HG03039 (cell line): ENCODE measurements around the gene TUFM.
"Not testable (repeated sequence)": the region's sequence is repeated elsewhere in the genome, so short reads cannot be mapped to it uniquely, and the experiment has no call there.

Source experiments
- ATAC-seq: cut with Tn5 transposase; IDR thresholded peaks from one replicate; pipeline ENCODE4 v1.9.1; 2021; ENCODE audit warnings: mild to moderate bottlenecking, moderate library complexity; ENCODE audit not compliant: unreplicated experiment

Gene TUFM

GRCh38 chr16:28839004-28839639 is 7.0 kb downstream of the TUFM start:
- ATAC-seq: no peak

- ATAC-seq: no peak
Measured at GRCh38 chr16:28838558-28838918, 7.6 kb downstream of the TUFM start.

DNA sequence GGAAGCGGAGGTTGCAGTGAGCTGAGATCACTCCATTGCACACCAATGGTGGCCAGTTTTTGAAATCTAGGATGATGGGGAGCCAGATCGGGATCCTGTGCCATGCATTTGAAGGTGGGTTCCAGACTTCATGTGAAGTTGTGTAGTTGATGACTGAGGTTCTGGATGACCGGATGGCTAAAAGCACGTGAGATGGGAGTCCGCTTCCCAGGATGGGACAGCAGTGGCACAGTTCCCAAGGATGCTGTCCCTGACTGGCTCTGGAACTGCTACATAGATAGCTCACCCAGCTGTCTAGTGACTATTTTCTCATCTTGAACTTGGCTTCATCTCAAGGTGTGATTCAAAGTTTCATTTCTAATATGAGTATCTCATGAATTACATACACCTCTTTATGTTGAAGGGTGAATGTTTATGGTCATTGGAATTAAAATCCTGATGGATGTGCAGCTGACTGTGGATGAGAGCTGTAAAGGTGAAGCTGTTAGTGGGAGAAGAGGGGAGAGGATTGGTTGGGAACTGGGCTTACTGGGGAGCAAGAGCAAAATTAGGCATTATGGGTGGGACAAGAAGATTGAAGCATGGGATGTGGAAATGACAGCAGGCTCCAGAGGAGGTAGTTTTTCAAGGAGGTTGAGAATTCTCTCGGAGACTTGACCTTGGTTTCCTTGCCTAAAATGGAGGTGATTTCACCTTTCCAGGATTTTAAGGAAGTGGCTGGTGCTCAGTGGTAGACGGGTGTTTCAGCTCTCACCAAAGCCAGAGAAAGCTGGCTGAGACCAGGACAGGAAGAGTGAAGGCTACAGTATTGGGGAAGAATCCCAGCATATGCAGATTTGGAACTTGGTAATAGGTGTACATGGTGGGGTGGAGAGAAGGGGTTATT is 8.2 kb downstream of the TUFM start:
- no peak for ATAC-seq

DNA sequence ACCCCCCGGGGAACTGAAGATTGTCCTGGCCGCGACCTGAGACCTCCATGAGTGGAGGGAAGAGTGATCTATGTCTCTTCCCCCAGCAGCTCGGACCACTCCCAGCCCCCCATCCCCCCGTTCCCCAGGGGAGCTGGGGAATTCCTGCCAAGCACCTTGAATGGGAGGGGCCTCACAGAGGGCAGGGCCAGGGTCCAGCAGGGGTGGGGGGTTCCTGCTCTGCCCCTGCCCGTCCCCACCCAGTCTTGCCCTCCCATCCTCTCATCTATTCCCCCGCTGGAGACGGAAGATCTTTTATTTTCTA is 9.4 kb downstream of the TUFM start:
- ATAC-seq: no peak

DNA sequence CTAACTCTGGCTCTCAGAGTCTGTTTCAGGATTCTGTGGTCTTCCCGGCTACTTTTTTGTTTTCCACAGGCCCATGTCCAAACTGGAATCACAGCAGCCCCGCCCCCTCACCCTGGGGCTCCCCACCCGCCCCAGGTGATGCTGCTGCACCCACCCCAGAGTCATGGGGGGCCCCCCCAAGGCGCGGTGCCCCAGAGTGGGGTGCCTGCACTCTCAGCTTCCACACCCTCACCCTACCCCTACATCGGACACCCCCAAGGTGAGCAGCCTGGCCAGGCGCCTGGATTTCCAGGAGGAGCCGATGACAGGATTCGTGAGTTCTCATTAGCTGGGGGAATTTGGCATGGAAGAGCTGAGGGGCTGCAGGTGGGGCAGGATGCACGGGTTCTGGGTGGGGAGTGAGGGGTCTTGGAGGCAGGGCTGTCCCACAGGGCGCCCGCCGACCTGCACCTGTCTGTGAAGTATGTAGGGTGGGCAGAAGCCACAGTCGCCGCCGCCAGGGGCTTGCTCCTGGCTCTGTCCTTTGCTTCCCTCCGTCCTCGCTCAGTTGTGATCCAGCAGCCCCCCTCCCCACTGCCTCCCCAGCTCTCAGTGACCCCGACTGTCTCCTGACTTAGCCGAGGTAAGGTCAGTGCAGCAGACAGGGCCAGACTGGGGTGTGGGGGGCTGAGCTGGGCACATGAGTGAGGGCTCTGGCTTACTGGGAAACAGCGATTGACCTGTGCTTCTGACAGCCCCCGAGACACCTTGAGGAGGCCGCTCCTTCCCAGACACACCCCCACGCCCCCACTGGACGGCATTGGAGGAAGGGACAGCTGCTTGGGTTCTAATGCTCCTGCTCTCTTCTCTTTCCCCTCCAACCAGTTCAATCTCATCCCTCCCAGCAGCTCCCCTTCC is 10.0 kb downstream of the TUFM start:
- no peak for ATAC-seq

GRCh38 chr16:28834873-28835863 is 11.0 kb downstream of the TUFM start:
- ATAC-seq: no peak

- ATAC-seq: no peak
Measured at GRCh38 chr16:28834349-28834748, 11.8 kb downstream of the TUFM start.

DNA sequence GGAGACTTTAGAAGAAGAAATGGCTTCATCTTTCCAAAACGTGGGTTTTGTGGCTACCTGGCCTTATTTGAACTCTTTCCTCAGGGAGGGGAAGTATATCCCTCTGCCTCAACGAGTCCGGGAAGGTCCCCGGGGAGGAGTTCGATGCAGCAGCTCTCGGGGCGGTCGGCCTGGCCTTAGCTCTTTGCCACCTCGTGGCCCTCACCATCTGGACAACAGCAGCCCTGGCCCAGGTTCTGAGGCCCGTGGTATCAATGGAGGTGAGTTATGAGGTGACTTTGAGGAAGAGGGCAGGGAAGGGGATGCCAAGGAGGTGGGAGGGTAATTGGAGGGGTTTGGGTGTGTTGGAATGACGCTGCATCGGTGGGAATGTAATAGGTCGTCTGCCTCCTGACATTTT is 15.6 kb downstream of the TUFM start:
- no peak for ATAC-seq

DNA sequence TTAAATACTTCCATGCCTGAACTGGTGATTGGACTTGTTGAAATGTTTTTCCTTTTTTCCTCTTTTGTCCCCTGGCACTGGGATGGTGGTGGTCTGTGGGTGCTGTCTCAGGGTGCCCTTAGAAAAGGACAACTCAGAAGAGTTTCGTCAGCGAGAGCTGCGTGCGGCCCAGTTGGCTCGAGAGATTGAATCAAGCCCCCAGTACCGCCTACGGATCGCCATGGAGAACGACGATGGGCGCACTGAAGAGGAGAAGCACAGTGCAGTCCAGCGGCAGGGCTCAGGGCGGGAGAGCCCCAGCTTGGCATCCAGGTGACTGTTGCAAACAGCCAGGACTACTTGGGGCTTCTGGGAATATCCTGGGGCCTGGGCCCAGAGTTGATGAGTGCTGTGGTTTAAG is 16.4 kb downstream of the TUFM start:
- no peak for ATAC-seq

- ATAC-seq: no peak
Measured at GRCh38 chr16:28826141-28826540, 20.0 kb downstream of the TUFM start.

DNA sequence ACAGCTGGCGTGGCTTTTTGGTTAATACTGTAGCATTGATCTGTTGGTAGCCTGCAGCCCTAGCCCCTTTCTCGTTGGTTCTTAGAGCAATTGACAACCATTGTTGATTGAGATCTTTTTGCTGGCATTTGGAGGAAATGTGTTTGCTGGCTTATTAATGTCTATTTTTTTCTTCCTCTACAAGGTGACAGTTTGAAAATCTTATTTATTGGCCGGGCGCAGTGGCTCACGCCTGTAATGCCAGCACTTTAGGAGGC is 21.5 kb downstream of the TUFM start:
- no peak for ATAC-seq

GRCh38 chr16:28823873-28824716 is 22.1 kb downstream of the TUFM start:
- peak; percentile 61 for ATAC-seq

GRCh38 chr16:28823291-28823872 is 22.8 kb downstream of the TUFM start:
- ATAC-seq: peak; percentile 10

DNA sequence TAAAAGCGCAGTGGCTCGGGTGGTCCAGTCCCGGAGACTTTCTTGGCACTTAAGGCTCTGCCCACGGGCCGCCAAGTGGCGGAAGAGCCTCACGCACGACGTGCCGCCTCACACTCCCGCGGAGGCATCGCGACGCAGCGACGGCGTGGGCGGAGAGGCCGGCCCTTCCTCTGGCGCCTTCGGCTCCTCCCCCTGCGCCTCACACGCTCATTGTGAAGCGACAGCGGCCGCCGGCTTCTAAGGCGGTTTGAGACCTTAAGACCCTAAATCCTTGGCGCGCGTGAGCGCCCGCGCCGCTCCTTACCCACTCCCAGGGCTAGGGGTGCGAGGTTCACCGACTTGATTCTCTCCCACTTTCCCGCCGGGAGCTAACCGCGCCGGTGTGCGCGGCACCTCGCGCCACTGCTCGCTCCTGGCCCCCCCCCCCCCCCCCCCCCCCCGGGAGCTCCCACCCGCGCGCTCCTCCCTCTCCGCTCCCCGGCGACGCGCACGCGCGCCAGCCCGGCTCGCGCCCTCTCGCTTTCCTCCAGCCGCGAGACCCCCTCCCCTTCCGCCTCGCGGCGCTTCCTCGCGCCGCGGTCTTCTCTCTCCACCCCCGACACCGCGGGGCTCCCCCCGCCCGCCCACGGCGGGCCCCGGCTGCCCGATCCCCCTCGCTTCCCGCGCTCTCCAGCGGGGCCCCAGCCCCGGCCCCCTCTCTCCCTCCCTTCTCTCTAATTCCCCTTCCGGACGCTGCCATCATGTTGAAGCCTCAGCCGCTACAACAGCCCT is 23.4 kb downstream of the TUFM start, which contains the start of gene ATXN2L:
ATXN2L (plus strand) TSS at position 480 of the 771 bp plus-strand sequence; CDS start at position 741, 261 bp downstream.
- ATAC-seq: peak; percentile 35

- ATAC-seq: no peak
Measured at GRCh38 chr16:28821874-28822519, 24.2 kb downstream of the TUFM start.

DNA sequence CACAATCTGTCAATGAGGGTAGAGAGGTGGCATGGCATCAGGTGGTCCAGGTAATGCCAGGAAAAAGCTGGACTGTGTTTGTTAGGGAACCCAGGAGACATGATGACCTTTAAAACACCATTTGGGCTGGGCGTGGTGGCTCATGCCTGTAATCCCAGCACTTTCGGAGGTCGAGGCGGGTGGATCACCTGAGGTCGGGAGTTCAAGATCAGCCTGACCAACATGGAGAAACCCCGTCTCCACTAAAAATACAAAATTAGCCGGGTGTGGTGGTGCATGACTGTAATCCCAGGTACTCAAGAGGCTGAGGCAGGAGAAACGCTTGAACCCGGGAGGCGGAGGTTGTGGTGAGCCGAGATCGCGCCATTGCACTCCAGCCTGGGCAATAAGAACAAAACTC is 25.6 kb downstream of the TUFM start:
- not testable (repeated sequence) for ATAC-seq

DNA sequence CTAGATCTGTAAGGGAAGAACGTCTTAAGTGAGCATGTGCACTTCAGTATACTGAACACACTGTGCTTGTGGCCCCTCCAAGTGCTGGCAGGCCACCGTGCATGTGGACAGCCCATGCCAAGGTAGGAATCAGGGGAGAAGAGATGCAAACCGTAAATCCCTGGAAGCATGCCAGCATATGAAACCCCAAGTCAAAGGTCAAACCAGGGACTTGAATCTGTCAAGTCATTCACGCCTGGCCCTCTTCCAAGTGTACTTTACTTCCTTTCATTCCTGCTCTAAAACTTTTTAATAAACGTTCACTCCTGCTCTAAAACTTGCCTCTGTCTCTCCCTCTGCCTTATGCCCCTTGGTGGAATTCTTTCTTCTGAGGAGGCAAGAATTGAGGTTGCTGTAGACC is 26.1 kb downstream of the TUFM start:
- no peak for ATAC-seq
